SH-SY5Y (cell line): Measurements from ENCODE around the gene DNAL4.

Source experiments
- GATA2 ChIP-seq: IDR thresholded peaks from 2 replicates; pipeline ENCODE4 v1.6.1; 2011; ENCODE audit warnings: mild to moderate bottlenecking, low read depth, low read length
- GATA3 ChIP-seq: IDR thresholded peaks from 2 replicates; pipeline ENCODE4 v1.6.1; 2011; ENCODE audit warnings: low read depth, mild to moderate bottlenecking, low read length, moderate library complexity

Gene DNAL4

GRCh38 chr22:38751422-38752346 is 42.3 kb downstream of the DNAL4 start:
- no peak for TF ChIP-seq GATA3
- TF ChIP-seq GATA2: no peak

GRCh38 chr22:38751066-38751421 is 42.9 kb downstream of the DNAL4 start:
- TF ChIP-seq GATA3 (no peak), GATA2 (no peak)

- TF ChIP-seq GATA2 (no peak), GATA3 (no peak)
Measured at GRCh38 chr22:38750638-38751037, 43.3 kb downstream of the DNAL4 start.

GRCh38 chr22:38750104-38750503 is 43.8 kb downstream of the DNAL4 start:
- TF ChIP-seq GATA2: no peak
- TF ChIP-seq GATA3: no peak

GRCh38 chr22:38748487-38749136 is 45.3 kb downstream of the DNAL4 start:
- TF ChIP-seq GATA2 (no peak), GATA3 (no peak)

- TF ChIP-seq GATA2 (no peak), GATA3 (no peak)
Measured at GRCh38 chr22:38745676-38746460, 48.1 kb downstream of the DNAL4 start.

GRCh38 chr22:38744981-38745380 is 49.0 kb downstream of the DNAL4 start:
- TF ChIP-seq GATA3: no peak
- TF ChIP-seq GATA2: no peak

- TF ChIP-seq GATA3: no peak
- TF ChIP-seq GATA2: no peak
Measured at GRCh38 chr22:38742176-38742942, 51.6 kb downstream of the DNAL4 start.

- TF ChIP-seq GATA3 (no peak), GATA2 (no peak)
Measured at GRCh38 chr22:38741576-38741975, 52.4 kb downstream of the DNAL4 start.

- TF ChIP-seq GATA2 (no peak), GATA3 (no peak)
Measured at GRCh38 chr22:38741166-38741565, 52.8 kb downstream of the DNAL4 start.

- no peak for TF ChIP-seq GATA3
- no peak for TF ChIP-seq GATA2
Measured at GRCh38 chr22:38740754-38741153, 53.2 kb downstream of the DNAL4 start.

GRCh38 chr22:38740116-38740723 is 53.7 kb downstream of the DNAL4 start:
- TF ChIP-seq GATA2: no peak
- no peak for TF ChIP-seq GATA3
